ENCODE results near the gene PCDHB1.

The PCDHB1 gene

DNA sequence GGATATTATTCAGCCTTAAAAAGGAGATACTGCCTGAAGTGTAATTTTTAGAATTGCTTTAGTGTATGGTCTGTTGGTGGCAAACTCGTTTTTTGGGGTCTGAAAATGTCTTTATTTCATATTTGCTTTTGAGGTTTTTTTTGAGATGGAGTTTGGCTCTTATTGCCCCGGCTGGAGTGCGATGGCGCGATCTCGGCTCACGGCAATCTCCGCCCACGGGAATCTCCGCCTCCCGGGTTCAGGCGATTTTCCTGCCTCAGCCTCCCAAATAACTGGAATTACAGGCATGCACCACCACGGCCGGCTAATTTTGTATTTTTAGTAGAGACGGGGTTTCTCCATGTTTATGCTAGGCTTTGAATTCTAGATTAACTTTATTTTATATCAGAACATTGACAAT, 20.2 kb upstream of the PCDHB1 start:
- H3K36me3 ChIP-seq (ENCODE audit: insufficient read depth, low read depth, low read length), result no peaks in the 10 kb centered on the region
- H3K9me3 ChIP-seq (ENCODE audit: insufficient read depth, low read depth, low read length), result no peaks in the 10 kb centered on the region
- no peak overlapping the region for H3K4me3 ChIP-seq (ENCODE audit: low read length)
- no peak overlapping the region for H3K9ac ChIP-seq (ENCODE audit: low read depth, low read length)
- H3K27me3 ChIP-seq (ENCODE audit: insufficient read depth, low read length), result no peaks in the 10 kb centered on the region
- no peaks in the 10 kb centered on the region for H3K4me1 ChIP-seq (ENCODE audit: insufficient read depth, low read length)
- H3K27ac ChIP-seq (ENCODE audit: low read length), result no peak overlapping the region

DNA sequence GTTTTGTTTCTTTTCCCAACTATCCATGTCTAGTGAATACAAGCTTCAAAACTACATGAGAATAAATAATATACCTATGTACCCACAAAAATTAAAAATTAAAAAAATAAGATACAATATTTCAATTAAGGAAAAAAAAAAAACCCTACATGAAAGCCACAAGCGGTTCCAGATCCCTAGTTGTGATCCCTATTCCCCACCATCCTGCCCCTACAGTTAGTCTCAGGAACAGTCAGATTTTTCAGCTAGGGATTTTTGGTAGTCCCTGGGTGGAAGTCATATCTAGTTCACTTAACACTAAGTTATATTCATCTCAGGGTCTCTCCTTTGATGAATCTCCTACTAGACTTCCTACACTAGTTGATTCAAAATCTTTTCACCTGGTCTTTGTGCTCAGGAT, 18.5 kb upstream of the PCDHB1 start:
- Histone ChIP-seq H3K27me3 (ENCODE audit: insufficient read depth, low read length) (no peaks in the 10 kb centered on the region), H3K9me3 (ENCODE audit: insufficient read depth, low read depth, low read length) (no peaks in the 10 kb centered on the region), H3K36me3 (ENCODE audit: insufficient read depth, low read depth, low read length) (no peaks in the 10 kb centered on the region), H3K4me3 (ENCODE audit: low read length) (no peak overlapping the region), H3K9ac (ENCODE audit: low read depth, low read length) (no peak overlapping the region), H3K4me1 (ENCODE audit: insufficient read depth, low read length) (no peaks in the 10 kb centered on the region), H3K27ac (ENCODE audit: low read length) (no peak overlapping the region)

DNA sequence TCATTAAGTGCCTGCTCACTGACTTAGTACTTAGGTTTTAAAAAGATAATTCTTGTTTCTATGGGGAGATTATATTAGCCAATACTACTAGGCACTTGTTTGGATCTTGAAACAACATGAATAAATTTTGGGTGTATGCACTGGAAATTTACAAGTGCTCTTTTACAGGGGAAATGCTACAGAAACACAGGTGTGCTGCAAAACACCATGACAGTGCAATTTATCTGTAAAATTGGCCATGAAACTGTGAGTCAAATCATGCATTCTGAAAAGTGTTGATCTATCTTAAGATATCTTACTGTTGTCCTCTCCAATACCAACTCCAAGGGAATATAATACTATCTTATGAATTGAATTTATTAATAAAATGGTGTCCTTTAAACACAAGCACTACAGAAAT, 12.1 kb upstream of the PCDHB1 start:
- Histone ChIP-seq H3K4me1 (ENCODE audit: insufficient read depth, low read length) (peaks cover 14% of the 10 kb centered on the region), H3K9me3 (ENCODE audit: insufficient read depth, low read depth, low read length) (no peaks in the 10 kb centered on the region; the same call in 1 of the 2 replicates), H3K4me3 (ENCODE audit: low read length) (peak overlapping the region; percentile 72; the same call in 1 of the 2 replicates), H3K36me3 (ENCODE audit: insufficient read depth, low read depth, low read length) (no peaks in the 10 kb centered on the region), H3K9ac (ENCODE audit: low read depth, low read length) (0 out of 2 replicates have a peak overlapping the region, but pooled peaks have one; percentile 79), H3K27me3 (ENCODE audit: insufficient read depth, low read length) (no peaks in the 10 kb centered on the region), H3K27ac (ENCODE audit: low read length) (no peak overlapping the region)

DNA sequence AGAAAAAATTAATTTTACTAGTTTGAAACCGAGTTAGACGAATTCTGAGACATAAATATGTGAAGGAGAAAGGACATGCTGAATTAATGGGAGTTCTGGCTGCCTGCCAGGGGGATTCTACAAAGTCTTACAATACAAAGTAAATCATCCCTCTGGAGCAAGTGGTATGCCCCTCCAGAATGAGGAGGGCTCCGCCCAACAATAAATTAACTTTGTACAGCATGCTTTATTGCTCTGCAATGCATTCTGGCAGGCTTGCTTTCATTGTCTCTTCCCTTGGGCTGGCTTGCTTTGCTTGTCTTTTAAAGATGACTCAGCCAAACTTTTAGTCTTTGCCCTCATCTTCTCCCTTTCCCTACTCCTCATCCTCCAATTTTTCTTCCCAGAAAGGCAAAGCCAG, 11.7 kb upstream of the PCDHB1 start:
- H3K4me1 ChIP-seq (ENCODE audit: insufficient read depth, low read length), result peaks cover 14% of the 10 kb centered on the region
- peak overlapping the region; percentile 79; the same call in 1 of the 2 replicates for H3K9ac ChIP-seq (ENCODE audit: low read depth, low read length)
- no peaks in the 10 kb centered on the region for H3K36me3 ChIP-seq (ENCODE audit: insufficient read depth, low read depth, low read length)
- H3K27ac ChIP-seq (ENCODE audit: low read length), result no peak overlapping the region
- peak overlapping the region; percentile 72 for H3K4me3 ChIP-seq (ENCODE audit: low read length)
- H3K9me3 ChIP-seq (ENCODE audit: insufficient read depth, low read depth, low read length), result no peaks in the 10 kb centered on the region; the same call in 1 of the 2 replicates
- H3K27me3 ChIP-seq (ENCODE audit: insufficient read depth, low read length), result no peaks in the 10 kb centered on the region

DNA sequence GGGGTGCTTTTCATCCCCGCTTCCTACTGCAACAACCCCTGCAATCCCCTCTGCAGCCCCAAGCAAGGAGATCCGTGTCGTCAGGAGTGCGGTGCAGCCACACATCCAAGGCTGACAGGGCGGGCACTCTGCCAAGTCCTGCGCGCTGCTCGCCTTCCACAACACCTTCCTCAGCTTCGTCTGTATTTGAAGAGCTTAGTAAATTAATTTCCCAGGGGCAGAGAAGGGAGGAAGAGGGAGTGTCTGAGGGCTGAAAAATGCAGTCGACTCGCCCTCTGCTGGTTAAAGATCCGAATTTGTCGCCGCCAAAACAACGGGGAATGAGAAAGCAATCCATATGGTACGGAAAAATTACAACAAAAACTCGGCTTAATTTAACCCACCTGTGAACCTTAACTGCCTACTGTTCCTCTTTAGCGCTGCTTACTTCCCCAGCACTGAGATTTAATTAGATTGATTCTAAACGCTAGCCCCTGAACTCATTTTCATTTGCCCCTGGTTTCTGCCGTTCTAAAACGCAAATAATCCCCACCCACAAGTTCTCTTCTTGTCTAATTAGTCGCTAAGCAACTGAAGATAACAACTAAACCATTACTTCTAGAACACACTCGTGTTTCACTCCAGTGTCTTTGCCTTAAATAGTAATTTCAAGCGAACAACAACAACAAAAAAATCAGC, 10.9 kb upstream of the PCDHB1 start:
- H3K9ac ChIP-seq (ENCODE audit: low read depth, low read length), result peak overlapping the region; percentile 79
- peak overlapping the region; percentile 72 for H3K4me3 ChIP-seq (ENCODE audit: low read length)
- no peaks in the 10 kb centered on the region; the same call in 1 of the 2 replicates for H3K9me3 ChIP-seq (ENCODE audit: insufficient read depth, low read depth, low read length)
- H3K36me3 ChIP-seq (ENCODE audit: insufficient read depth, low read depth, low read length), result no peaks in the 10 kb centered on the region
- no peaks in the 10 kb centered on the region; the same call in 1 of the 2 replicates for H3K27me3 ChIP-seq (ENCODE audit: insufficient read depth, low read length)
- peak overlapping the region; percentile 6 for H3K27ac ChIP-seq (ENCODE audit: low read length)
- H3K4me1 ChIP-seq (ENCODE audit: insufficient read depth, low read length), result peaks cover 14% of the 10 kb centered on the region

DNA sequence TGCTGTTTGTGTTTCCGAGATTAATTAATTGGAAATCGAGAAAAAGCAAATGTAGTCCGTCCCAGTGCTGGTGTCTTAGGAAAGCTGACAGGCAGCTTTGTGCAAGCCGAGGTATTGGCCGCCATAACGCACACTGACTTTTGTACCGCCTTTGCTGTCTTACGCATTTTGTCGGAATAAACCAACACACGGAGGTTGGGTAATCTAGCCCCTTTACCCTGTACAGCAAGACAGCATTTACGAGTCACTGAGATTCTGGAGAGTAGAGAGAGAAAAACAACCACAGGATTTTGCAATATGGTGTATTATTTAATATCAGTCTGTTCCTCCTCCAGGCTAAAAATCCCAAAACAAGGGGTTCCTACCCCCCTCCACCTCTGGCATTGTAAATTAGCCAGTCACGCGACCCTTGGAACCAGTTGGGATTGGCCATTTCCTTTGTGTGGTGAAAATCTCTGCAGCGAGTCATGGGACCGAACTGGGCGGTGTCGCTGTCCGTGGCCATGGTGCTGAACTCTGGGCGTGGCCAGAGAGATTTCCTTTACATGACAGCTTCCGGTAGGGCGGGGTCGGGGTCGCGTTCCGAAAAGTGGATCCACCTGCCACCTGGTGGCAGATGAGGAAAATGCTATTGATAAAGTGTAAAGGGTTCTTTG, 10.3 kb upstream of the PCDHB1 start:
- no peaks in the 10 kb centered on the region for H3K36me3 ChIP-seq (ENCODE audit: insufficient read depth, low read depth, low read length)
- peak overlapping the region; percentile 72 for H3K4me3 ChIP-seq (ENCODE audit: low read length)
- H3K27me3 ChIP-seq (ENCODE audit: insufficient read depth, low read length), result no peaks in the 10 kb centered on the region; the same call in 1 of the 2 replicates
- H3K9ac ChIP-seq (ENCODE audit: low read depth, low read length), result peak overlapping the region; percentile 79
- peak overlapping the region; percentile 6 for H3K27ac ChIP-seq (ENCODE audit: low read length)
- H3K4me1 ChIP-seq (ENCODE audit: insufficient read depth, low read length), result peaks cover 14% of the 10 kb centered on the region
- H3K9me3 ChIP-seq (ENCODE audit: insufficient read depth, low read depth, low read length), result no peaks in the 10 kb centered on the region; the same call in 1 of the 2 replicates

DNA sequence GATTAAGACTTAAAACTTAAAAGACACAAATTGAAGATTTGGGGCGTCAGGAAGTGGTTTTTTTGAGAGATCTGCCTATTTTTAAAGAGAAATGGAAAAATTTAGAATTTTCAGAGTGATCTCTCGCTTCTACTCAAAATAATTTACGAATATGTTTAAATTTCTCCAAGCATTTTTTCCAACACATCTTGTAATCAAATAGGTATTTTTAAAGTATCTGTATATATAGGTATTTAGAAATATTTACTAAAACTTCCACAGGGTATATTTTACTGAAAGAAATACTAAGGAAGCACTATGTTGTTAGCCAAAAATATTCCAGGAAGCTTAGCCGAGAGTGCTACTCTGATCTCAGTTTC, 9.8 kb upstream of the PCDHB1 start:
- Histone ChIP-seq H3K36me3 (ENCODE audit: insufficient read depth, low read depth, low read length) (no peaks in the 10 kb centered on the region), H3K27me3 (ENCODE audit: insufficient read depth, low read length) (no peaks in the 10 kb centered on the region; the same call in 1 of the 2 replicates), H3K9ac (ENCODE audit: low read depth, low read length) (no peak overlapping the region), H3K4me1 (ENCODE audit: insufficient read depth, low read length) (peaks cover 14% of the 10 kb centered on the region), H3K9me3 (ENCODE audit: insufficient read depth, low read depth, low read length) (no peaks in the 10 kb centered on the region; the same call in 1 of the 2 replicates), H3K4me3 (ENCODE audit: low read length) (no peak overlapping the region), H3K27ac (ENCODE audit: low read length) (no peak overlapping the region)

DNA sequence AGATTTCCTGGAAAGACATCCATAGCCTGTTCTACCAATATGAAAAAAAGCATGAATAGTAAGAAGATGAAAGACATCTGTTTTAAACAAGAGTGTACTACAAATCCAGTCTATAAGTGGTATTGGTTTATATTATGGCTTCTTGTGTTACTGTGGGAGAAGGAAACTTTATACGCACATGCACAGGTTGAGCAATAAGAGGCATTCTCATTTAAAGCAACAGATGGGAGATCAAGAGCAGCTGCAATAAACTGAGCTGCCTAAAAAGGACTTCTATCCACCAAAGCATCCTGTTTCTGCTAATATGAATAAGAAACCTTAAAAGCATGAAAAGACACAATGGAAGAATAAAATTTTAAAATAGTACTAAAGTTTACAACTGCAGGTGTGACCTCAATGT, 8.6 kb upstream of the PCDHB1 start:
- Histone ChIP-seq H3K9ac (ENCODE audit: low read depth, low read length) (no peak overlapping the region), H3K36me3 (ENCODE audit: insufficient read depth, low read depth, low read length) (no peaks in the 10 kb centered on the region), H3K9me3 (ENCODE audit: insufficient read depth, low read depth, low read length) (no peaks in the 10 kb centered on the region; the same call in 1 of the 2 replicates), H3K27ac (ENCODE audit: low read length) (no peak overlapping the region), H3K27me3 (ENCODE audit: insufficient read depth, low read length) (no peaks in the 10 kb centered on the region; the same call in 1 of the 2 replicates), H3K4me3 (ENCODE audit: low read length) (no peak overlapping the region), H3K4me1 (ENCODE audit: insufficient read depth, low read length) (peaks cover 14% of the 10 kb centered on the region)

DNA sequence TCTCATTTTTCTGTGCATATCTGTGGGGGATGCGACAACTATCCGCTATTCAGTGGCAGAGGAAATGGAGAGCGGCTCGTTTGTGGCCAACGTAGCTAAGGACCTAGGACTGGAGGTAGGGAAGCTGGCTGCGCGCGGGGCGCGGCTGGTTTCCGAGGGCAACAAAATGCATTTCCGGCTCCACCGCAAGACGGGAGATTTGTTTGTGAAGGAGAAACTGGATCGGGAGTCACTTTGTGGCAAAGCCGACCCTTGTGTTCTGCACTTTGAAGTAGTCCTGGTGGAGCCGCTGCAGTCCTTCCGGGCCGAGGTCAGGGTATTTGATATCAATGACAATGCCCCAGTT, 320 bp downstream of the PCDHB1 start:
- H3K4me1 ChIP-seq (ENCODE audit: insufficient read depth, low read length), result no peaks in the 10 kb centered on the region
- peaks cover 44% of the 10 kb centered on the region for H3K27me3 ChIP-seq (ENCODE audit: insufficient read depth, low read length)
- H3K36me3 ChIP-seq (ENCODE audit: insufficient read depth, low read depth, low read length), result no peaks in the 10 kb centered on the region
- H3K27ac ChIP-seq (ENCODE audit: low read length), result no peak overlapping the region
- H3K9me3 ChIP-seq (ENCODE audit: insufficient read depth, low read depth, low read length), result peaks cover 12% of the 10 kb centered on the region; the same call in 1 of the 2 replicates
- H3K9ac ChIP-seq (ENCODE audit: low read depth, low read length), result no peak overlapping the region
- peak overlapping the region; percentile 71 for H3K4me3 ChIP-seq (ENCODE audit: low read length)

DNA sequence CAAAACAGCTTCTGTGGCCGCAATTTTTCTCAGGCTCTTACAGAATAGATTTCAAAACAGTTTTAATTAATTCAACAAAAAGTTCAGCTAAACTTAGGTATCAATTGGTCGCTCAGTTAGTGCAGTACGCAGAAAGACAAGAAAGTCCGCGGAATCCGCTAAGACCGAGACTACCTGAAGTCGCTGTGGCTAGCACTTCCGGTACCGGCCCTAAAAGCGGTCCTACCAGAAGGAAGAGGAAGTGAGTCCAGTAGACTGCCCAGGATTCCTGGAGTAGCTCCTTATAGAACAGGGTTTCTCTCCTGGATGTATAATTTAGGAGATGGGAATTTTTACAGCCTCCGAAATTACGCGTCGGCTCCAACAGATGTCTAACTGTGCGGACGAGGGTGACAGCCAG, 26.7 kb downstream of the PCDHB1 start:
- Histone ChIP-seq H3K27me3 (ENCODE audit: insufficient read depth, low read length) (no peaks in the 10 kb centered on the region), H3K4me3 (ENCODE audit: low read length) (no peak overlapping the region), H3K4me1 (ENCODE audit: insufficient read depth, low read length) (no peaks in the 10 kb centered on the region), H3K9ac (ENCODE audit: low read depth, low read length) (no peak overlapping the region), H3K36me3 (ENCODE audit: insufficient read depth, low read depth, low read length) (no peaks in the 10 kb centered on the region), H3K9me3 (ENCODE audit: insufficient read depth, low read depth, low read length) (peaks cover 10% of the 10 kb centered on the region; the same call in 1 of the 2 replicates), H3K27ac (ENCODE audit: low read length) (no peak overlapping the region)

DNA sequence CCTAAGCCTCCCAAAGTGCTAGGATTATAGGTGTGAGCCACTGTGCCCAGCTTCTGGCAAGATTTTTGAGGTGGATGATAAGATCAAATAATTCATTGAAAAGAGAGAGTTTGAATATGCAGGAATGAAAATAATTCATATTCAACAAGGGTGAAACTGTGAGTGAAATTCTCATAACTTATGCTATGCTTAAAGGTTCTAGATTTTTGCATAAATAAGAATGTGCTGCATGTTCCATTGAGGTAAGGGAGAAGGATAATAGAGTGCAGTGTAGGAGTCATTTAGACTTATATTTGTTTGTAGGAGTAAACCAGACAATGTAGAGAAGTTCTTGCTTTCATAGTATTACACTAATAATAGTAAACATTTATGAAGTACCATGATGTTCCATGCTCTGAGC, 31.1 kb downstream of the PCDHB1 start:
- Histone ChIP-seq H3K27ac (ENCODE audit: low read length) (no peak overlapping the region), H3K36me3 (ENCODE audit: insufficient read depth, low read depth, low read length) (no peaks in the 10 kb centered on the region), H3K4me1 (ENCODE audit: insufficient read depth, low read length) (no peaks in the 10 kb centered on the region), H3K9me3 (ENCODE audit: insufficient read depth, low read depth, low read length) (peaks cover 14% of the 10 kb centered on the region; the same call in 1 of the 2 replicates), H3K9ac (ENCODE audit: low read depth, low read length) (no peak overlapping the region), H3K4me3 (ENCODE audit: low read length) (no peak overlapping the region), H3K27me3 (ENCODE audit: insufficient read depth, low read length) (no peaks in the 10 kb centered on the region)

DNA sequence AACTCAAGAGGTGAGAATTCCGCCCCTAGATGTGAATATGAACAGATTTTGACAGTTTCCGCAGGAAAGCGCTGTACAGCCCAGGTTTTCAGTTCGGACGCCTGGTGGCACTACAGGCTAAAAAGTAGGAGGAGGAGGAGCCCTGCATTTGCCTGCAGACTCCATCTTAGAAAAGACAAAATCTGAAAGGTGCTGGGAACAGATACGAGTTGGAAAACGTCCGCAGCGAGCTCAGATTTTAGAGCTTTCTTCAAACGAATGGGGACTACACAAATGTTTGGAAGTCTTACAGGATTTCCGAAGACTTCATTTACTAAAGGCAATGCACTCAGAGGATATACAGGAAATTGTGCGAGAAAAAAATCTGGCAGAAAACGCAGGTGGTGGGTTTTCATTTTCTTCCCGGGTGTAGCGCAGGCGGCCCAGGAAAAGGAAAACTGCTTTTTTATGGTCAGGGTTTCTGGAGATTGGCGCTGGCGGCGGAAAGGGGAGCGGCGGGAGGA, 33.4 kb downstream of the PCDHB1 start:
- H3K27ac ChIP-seq (ENCODE audit: low read length), result no peak overlapping the region
- H3K4me3 ChIP-seq (ENCODE audit: low read length), result peak overlapping the region; percentile 29
- 0 out of 2 replicates have a peak overlapping the region, but pooled peaks have one; percentile 17 for H3K9ac ChIP-seq (ENCODE audit: low read depth, low read length)
- no peaks in the 10 kb centered on the region for H3K36me3 ChIP-seq (ENCODE audit: insufficient read depth, low read depth, low read length)
- no peaks in the 10 kb centered on the region for H3K4me1 ChIP-seq (ENCODE audit: insufficient read depth, low read length)
- H3K9me3 ChIP-seq (ENCODE audit: insufficient read depth, low read depth, low read length), result peaks cover 10% of the 10 kb centered on the region; the same call in 1 of the 2 replicates
- H3K27me3 ChIP-seq (ENCODE audit: insufficient read depth, low read length), result no peaks in the 10 kb centered on the region
